Measurements from ENCODE around the gene IPPK. TPM values are rescaled to one million over a fixed set of nuclear protein-coding genes. Genes with fewer than 3 reads are reported as not detected.

The IPPK gene
- total and polyA plus RNA-seq, 2 of the 4 experiments (the other 2 are of a cell fraction), result 25.1 to 26.8 TPM

DNA sequence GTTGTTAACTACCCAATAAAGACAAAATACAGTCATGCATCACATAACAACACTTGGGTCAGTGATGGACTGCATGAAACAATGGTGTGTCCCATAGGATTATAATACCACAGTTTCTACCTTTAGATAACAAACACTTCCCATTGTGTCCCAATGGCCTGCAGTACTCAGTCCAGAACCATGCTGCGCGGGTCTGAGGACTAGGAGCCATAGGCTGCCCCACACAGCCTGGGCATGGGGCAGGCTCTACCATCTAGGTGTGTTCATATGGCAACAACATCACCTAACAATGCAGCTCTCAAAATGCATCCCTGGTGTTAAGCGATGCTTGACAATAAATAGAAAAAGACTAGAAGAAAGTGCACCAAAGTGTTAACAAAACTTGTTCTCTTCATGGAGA lies 6.8 kb downstream of the IPPK start:
- dilution Hi-C loops (cut with HindIII; ENCODE audit: low sequenced_read_pairs, unreplicated experiment), result no loop called here
- H2BK20ac ChIP-seq (ENCODE audit: low read depth, low read length), result no peak overlapping the region
- intact Hi-C loops (cut with micrococcal nuclease), result no loop called here
- H2AFZ ChIP-seq (replicated peaks; ENCODE audit: low read length, poor library complexity), result no peak overlapping the region
- H3K9ac ChIP-seq (ENCODE audit: low read depth, low read length), result no peak overlapping the region
- ATAC-seq (ENCODE audit: low read depth) (no peak), DNase-seq (no peak)
- peaks cover 32 to 89% of the 10 kb centered on the region in 2 experiments for H3K79me1 ChIP-seq (ENCODE audit: low read depth in 1 of 2, low read length in 2 of 2)
- no peak overlapping the region for H3K27ac ChIP-seq (ENCODE audit: insufficient read depth, low read length)
- ChIA-PET POLR2A (ENCODE audit: unreplicated experiment) (no interaction called here), CTCF (no interaction called here)
- H4K5ac ChIP-seq (ENCODE audit: low read depth, low read length), result no peak overlapping the region
- H3K18ac ChIP-seq (ENCODE audit: low read depth, low read length), result no peak overlapping the region
- H3K4ac ChIP-seq (ENCODE audit: low read depth, low read length), result no peak overlapping the region
- H3K9me1 ChIP-seq (ENCODE audit: insufficient read depth, low read length), result peaks cover 20% of the 10 kb centered on the region
- H3K27me3 ChIP-seq (ENCODE audit: control insufficient read depth, insufficient read depth, low read length), result no peaks in the 10 kb centered on the region
- H2AK9ac ChIP-seq (replicated peaks; ENCODE audit: low read depth, low read length, poor library complexity), result no peak overlapping the region
- no peak overlapping the region for H2BK5ac ChIP-seq (ENCODE audit: low read depth, low read length, poor library complexity, severe bottlenecking)
- H4K20me1 ChIP-seq (ENCODE audit: insufficient read depth, low read length), result peaks cover 81% of the 10 kb centered on the region
- no peak overlapping the region for H2BK120ac ChIP-seq (ENCODE audit: low read depth, low read length)
- H2AK5ac ChIP-seq (ENCODE audit: low read depth, low read length), result no peak overlapping the region
- peaks cover 11% of the 10 kb centered on the region for H3K36me3 ChIP-seq (ENCODE audit: control insufficient read depth, insufficient read depth, low read length)
- no peak overlapping the region for H4K91ac ChIP-seq (ENCODE audit: insufficient read depth, low read depth, low read length)
- in situ Hi-C loops (cut with MboI; ENCODE audit: low sequenced_read_pairs), result no loop called here
- no peak overlapping the region for H2BK15ac ChIP-seq (ENCODE audit: low read depth, low read length)
- no peak overlapping the region for H3K14ac ChIP-seq (replicated peaks; ENCODE audit: low read depth, low read length)
- H4K8ac ChIP-seq (ENCODE audit: low read depth in 2 of 2, low read length in 2 of 2), result no peak overlapping the region
- peaks cover 10% of the 10 kb centered on the region for H3K4me1 ChIP-seq (ENCODE audit: control insufficient read depth, insufficient read depth, low read length)
- no CpG with 5 or more reads among the region's 3 CpGs for WGBS, 2 experiments (ENCODE audit: extremely low coverage in 2 of 2, insufficient read length in 1 of 2)
- H3K4me2 ChIP-seq (ENCODE audit: low read depth, low read length), result no peak overlapping the region
- no peaks in the 10 kb centered on the region for H3K9me3 ChIP-seq (ENCODE audit: control insufficient read depth, insufficient read depth, low read length)
- no TSS peak for BruUV-seq (replicated peaks)
- TF ChIP-seq MAFK (IDR thresholded peaks at IDR 0.05; ENCODE audit: low read depth, low read length) (no peak), CEBPB (IDR thresholded peaks at IDR 0.05; ENCODE audit: low read depth, low read length) (no peak), RAD21 (IDR thresholded peaks at IDR 0.05; ENCODE audit: low read length) (no peak), POLR2A (IDR thresholded peaks at IDR 0.05; ENCODE audit: low read depth, low read length) (no peak)
- no peak overlapping the region for H3K4me3 ChIP-seq (ENCODE audit: insufficient read depth, low read depth, low read length)
- no peak overlapping the region for H3K56ac ChIP-seq (ENCODE audit: extremely low read depth, insufficient read depth, low read length)
- no peak overlapping the region for H3K23ac ChIP-seq (ENCODE audit: low read depth, low read length)
